Stimulated activated CD8-positive, alpha-beta memory T cell treated with anti-CD3 and anti-CD28 coated beads, Interleukin-12 subunit alpha, Interleukin-12 subunit beta, amount 100 ng/mL, for 24 hours (primary cell): ENCODE measurements around the gene DFFA.
"Not testable (repeated sequence)": the region's sequence is repeated elsewhere in the genome, so short reads cannot be mapped to it uniquely, and the experiment has no call there.

ENCODE experiments used
- DNase-seq: peaks from one replicate; pipeline ENCODE4 v3.0.0-alpha.2; 2020; ENCODE audit errors: extremely low read depth

The DFFA gene

GRCh38 chr1:10429868-10430215 lies 42.5 kb downstream of the DFFA start:
- no peak for DNase-seq

DNA sequence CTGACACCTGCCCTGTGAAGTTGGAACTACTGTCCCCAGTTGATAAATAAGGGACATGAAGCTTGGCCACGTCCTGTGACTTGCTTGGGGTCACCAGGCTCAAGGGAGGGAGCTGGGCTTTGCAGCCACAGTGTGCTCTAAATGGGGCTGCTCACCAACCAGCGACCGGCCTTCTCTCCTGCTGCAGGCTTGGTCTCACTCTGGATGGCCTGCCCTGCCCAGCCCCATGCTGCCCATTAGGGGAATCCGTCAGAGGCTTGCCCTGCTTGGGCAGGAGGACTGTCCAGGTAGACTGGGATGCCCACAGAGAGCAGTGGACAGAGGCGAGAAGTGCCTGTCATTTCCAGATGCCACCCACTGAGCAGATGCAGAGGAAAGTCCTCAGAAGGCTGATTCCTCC lies 43.3 kb downstream of the DFFA start:
- DNase-seq: no peak

DNA sequence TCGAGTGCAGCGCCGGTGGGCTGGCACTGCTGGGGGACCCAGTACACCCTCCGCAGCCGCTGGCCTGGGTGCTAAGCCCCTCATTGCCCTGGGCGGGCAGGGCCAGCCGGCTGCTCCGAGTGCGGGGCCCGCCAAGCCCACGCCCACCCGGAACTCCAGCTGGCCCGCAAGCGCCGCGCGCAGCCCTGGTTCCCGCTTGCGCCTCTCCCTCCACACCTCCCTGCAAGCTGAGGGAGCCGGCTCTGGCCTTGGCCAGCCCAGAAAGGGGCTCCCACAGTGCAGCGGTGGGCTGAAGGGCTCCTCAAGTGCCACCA lies 45.8 kb downstream of the DFFA start:
- not testable (repeated sequence) for DNase-seq

DNA sequence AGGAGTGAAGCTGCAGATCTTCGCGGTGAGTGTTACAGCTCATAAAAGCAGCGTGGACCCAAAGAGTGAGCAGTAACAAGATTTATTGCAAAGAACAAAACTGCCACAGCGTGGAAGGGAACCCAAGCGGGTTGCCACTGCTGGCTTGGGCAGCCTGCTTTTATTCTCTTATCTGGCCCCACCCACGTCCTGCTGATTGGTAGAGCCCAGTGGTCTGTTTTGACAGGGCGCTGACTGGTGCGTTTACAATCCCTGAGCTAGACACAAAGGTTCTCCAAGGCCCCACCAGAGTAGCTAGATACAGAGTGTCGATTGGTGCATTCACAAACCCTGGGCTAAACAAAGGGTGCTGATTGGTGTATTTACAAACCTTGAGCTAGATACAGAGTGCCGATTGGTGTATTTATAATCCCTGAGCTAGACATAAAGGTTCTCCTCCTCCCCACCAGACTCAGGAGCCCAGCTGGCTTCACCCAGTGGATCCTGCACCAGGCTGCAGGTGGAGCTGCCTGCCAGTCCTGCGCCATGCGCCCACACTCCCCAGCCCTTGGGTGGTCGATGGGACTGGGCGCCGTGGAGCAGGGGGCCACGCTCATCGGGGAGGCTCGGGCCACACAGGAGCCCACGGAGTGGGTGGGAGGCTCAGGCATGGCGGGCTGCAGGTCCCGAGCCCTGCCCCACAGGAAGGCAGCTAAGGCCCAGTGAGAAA lies 46.3 kb downstream of the DFFA start:
- not testable (repeated sequence) for DNase-seq

DNA sequence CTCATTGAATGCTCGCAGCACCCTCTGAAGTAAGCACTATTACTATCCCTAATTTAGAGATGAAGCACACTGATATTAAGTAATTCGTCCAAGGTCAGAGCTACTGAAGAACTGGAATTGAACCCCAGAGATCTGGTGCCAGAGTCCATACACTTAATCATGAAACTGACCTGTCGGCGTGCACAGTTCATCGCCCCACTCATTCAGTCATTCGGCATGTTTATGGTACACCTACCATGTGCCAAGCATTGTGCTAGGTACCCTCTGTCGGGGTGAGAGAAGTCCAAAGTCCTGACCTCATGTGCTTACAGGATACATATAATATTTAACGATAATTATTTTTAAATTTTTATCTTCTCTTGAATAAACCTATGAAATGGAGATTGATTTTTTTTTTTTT lies 47.7 kb downstream of the DFFA start:
- DNase-seq: no peak

GRCh38 chr1:10424034-10424433 lies 48.3 kb downstream of the DFFA start:
- no peak for DNase-seq

- no peak for DNase-seq
Measured at GRCh38 chr1:10421637-10422036, 50.7 kb downstream of the DFFA start.

- no peak for DNase-seq
Measured at GRCh38 chr1:10419351-10419750, 53.0 kb downstream of the DFFA start.

DNA sequence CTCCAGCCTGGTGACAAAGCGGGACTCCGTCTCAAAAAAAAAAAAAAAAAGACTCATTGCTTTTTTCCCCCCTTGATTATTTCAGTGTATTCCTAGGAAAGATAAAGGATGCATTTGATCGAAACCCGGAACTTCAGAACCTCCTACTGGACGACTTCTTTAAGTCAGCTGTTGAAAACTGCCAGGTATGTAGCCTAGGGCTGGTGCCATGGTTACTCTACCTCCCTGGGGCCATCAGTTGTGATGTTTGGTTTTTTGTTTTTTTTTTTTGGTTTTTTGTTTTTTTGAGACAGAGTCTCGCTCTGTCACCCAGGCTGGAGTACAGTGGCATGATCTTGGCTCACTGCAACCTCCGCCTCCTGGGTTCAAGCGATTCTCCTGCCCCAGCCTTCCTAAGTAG lies 53.6 kb downstream of the DFFA start:
- not testable (repeated sequence) for DNase-seq

- not testable (repeated sequence) for DNase-seq
Measured at GRCh38 chr1:10415967-10416366, 56.4 kb downstream of the DFFA start.

- DNase-seq: no peak
Measured at GRCh38 chr1:10415211-10415930, 57.0 kb downstream of the DFFA start.

DNA sequence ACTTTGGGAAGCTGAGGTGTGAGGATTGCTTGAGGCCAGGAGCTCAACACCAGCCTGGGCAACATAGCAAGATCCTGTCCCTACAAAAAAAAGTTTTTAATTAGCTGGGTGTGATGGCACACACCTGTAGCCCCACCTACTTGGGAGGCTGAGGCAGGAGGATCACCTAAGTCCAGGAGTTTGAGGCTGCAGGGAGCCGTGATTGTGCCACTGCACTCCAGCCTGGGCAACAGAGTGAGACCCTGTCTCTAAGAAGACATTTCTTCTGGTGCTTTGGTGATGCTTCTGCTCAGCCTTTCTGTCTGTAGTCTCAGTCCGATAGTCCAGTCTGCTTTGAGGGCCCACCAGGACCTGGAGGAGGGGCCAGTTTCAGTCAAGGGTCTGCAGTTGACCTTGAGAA lies 65.1 kb downstream of the DFFA start:
- DNase-seq: no peak
